DMS79 treated with DMSO at 0.1 percent for 48 hours (cell line): ENCODE results near the gene FILIP1.
"Not testable (repeated sequence)": the region's sequence is repeated elsewhere in the genome, so short reads cannot be mapped to it uniquely, and the experiment has no call there.

Experiments used
- DNase-seq: peaks from one replicate; lab custom pipeline; 2025; lab: John Stamatoyannopoulos, UW

Gene FILIP1

GRCh38 chr6:75419980-75420379 lies 73.6 kb downstream of the FILIP1 start:
- DNase-seq = no peak

DNA sequence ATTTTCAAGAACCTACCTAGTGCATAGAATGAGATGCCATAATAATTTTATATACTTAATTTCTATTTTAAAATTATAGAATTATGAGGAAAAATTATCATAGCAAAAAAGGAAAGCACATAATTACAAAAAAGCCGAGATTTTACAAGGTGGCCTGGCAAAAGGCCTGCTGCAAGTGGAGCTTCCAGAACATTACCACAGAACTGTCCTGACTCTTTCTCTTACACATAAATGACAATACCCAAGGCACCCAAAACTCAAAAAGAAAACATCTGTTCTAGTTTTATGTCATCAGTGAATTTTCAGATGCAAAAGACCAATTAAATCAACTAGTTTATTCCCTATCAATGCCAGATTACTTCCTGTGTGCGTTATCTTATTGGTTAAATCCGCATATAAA lies 74.2 kb downstream of the FILIP1 start:
- no peak for DNase-seq

DNA sequence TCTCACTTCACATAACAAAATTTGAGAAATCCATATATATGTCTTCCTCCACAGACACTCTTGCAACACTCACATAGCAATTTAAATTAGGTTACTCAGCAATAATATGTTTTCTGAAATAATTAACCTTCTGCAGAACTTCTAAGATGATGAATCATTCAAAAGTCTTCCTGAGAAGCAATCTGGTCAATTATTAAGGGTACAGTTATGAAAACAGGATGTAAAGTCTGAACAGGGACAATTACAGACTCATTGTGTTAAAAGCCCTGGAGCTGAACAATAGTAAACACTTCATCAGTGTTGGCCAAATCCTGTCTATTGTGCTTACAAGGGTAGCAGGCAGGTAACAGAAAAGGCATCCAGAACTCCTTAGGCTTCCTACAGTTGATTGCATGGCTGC lies 75.4 kb downstream of the FILIP1 start:
- no peak for DNase-seq

DNA sequence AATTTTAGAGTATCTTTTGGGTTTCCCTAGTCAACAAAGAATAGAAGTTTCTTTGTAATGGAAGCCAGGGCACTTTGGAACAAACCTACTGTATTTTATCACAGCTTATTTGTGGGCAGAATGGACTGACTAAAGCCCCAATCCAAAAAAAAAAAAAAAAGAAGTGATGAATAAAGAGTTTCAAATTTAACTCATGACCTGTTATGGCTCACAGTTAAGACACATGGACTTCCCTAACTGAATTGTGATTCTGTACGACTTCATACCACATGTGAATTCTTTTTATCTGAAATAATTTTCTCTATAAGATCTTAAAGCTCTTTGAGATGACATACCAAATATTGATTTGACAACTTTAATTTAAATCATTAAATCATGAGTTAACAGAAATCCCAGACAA lies 77.2 kb downstream of the FILIP1 start:
- DNase-seq = no peak

DNA sequence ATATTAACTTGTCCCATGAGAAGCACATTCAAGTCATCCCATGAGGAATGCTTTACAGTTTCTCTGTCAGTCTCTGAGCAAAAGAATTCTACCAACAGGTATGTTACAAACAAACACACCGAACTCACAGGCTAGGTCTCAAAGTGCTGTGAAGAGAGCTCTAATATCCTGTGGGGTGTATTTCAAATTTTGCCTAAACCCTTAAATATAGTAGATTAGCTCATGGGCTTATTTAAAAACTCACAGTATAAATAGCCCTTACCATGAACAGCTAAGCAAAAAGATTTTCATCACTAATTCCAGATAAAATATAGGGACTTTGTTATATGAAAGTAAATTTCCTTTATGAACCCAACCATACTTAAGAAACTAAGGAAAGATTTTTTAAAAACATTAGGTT lies 77.8 kb downstream of the FILIP1 start:
- no peak for DNase-seq

DNA sequence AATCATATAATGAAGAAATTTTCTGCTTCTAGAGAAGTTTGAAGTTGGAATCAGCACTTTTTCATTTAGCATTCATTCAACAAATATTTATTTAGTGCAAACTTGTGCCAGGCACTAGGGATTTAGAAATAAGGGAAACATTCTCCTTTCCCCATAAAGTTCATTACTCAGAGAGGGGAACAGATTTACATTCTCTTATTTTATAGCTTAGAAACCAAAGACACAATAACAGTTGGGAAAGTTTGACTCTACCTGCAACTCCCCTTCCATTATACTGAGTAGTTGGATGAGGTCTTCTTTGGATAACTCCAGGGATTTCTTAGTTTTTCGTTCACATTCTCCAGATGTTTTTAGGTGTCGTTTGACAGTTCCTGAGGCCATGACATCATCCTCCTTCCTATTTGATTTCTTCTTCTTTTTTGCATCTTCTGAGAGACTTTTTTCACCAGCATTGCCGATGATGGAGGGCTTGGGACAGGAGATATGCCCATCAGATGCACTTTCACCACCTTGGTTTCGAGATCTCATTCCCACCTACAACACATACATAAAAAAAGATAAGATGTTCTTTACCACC lies 79.1 kb downstream of the FILIP1 start:
- DNase-seq = no peak

GRCh38 chr6:75412969-75413662 lies 80.5 kb downstream of the FILIP1 start:
- DNase-seq = no peak

DNA sequence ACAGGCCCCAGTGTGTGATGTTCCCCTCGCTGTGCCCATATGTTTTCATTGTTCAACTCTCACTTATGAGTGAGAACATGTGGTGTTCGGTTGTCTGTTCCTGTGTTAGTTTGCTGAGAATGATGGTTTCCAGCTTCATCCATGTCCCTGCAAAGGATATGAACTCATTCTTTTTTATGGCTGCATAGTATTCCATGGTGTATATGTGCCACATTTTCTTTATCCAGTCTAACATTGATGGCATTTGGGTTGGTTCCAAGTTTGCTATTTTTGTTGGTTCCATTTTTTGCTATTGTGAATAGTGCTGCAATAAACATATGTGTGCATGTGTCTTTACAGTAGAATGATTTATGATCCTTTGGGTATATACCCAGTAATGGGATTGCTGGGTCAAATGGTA lies 83.0 kb downstream of the FILIP1 start:
- DNase-seq = not testable (repeated sequence)

GRCh38 chr6:75409928-75410327 lies 83.7 kb downstream of the FILIP1 start:
- no peak for DNase-seq

DNA sequence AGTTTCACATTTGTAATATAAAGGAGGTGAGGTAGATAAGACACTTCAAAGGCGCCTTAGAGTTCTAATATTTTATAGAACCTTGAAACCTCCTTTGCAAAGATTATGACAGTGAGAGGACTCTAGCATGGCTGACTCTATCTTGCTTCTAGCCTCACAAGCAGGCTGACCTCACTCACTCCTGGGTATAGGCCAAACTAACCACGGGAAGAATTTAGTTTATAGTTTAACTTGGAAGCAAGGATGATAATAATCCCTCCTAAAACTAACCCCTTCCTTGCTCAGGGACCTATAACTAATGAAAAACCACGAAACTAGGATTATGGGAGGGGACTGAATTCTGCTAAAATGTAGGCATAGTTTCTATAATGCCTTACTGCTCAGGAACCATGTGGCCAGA lies 84.3 kb downstream of the FILIP1 start:
- no peak for DNase-seq

DNA sequence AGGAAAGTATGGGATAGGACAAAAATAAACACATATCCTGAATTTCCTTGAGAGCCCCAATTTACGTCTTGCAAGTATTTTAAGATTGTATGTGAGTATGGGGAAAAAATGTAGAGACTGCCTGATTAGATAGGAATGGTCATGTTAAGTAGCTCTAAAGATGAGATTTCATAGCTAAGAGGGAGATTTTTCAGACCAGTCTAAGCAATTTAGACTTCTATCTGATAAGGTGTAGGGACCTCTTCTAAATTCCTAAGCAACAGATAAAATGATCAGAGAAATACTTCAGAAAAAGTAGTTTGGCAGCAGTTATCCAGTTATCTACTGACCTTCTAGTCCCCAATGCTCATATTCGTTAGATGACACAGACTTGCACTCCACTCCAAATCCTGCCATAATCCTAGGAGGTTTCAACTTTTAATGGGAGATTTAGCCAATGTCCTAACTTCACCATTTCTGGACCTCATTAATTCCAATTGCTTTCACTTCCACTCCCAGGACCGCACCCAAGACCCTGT lies 90.0 kb downstream of the FILIP1 start:
- DNase-seq = no peak

DNA sequence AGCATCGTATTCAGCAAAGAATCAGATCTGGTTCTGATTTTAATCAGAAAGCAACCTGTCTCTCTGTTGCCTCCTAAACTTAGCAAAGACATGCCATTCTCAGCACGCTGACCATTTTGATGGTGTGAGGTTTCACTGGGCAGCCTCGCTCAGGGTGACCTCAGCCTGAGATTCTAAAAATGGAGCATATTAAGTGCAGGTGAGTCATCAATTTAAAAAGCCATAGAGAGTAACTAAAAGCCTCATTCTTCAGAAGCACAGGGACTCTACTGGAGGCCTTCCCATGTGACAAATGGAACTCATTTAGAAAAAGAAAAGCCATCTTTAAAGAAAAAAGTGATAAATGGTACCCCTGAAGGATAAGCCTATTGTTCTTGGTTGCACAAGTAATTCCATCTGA lies 91.3 kb downstream of the FILIP1 start:
- DNase-seq = no peak

DNA sequence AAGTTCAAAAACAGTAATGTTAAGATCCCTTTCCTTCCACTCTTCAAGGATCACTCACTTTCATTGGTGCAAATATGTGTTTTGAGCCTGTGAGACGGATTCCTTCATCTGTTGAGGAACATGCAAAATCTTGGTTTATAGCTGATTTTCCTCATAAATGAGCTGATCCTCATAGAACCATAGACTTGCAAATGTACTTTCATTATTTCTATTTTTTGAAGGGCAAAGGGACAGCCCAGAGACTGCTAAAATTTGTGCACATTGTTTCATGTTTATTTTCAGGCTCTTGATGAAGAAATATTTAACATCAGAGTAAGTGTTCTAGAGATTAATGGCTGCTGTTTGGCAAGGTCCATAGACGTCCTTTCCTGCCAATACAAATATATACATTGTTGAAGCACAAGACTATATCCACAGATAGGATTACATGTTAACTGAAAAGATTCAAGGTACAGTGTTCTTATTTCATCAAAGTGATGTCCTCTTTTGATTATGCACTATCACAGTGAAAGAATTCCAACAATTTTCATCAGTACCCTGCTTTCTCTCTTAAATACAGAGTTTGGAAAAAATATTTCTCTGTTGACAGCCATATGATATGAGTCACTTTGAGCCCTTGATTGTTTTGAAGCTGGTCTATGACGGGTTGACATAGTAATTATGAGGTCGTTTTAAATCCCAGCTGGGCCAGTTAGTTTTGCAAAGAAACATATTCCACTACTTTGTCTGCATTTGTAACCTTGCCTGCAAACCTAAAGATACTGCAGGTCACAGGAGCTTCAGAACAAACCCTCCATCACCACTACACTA lies 95.7 kb downstream of the FILIP1 start:
- DNase-seq = no peak

DNA sequence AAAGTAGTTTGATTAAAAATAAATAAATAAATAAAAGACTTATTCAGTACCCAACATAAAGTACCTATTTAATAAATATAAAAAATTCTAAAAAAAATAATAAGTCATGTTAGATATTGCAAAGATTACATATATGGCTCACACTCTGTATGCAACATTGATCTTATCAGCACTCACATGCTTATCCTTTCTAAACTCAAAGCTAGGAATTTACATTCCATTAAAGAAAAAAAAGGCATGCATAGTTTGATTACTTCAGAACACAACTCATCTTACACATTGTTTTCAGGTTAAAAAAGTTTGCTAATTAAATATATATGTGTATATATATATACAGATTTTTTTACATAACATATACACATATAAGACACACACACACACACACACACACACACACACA lies 96.4 kb downstream of the FILIP1 start:
- DNase-seq = no peak

DNA sequence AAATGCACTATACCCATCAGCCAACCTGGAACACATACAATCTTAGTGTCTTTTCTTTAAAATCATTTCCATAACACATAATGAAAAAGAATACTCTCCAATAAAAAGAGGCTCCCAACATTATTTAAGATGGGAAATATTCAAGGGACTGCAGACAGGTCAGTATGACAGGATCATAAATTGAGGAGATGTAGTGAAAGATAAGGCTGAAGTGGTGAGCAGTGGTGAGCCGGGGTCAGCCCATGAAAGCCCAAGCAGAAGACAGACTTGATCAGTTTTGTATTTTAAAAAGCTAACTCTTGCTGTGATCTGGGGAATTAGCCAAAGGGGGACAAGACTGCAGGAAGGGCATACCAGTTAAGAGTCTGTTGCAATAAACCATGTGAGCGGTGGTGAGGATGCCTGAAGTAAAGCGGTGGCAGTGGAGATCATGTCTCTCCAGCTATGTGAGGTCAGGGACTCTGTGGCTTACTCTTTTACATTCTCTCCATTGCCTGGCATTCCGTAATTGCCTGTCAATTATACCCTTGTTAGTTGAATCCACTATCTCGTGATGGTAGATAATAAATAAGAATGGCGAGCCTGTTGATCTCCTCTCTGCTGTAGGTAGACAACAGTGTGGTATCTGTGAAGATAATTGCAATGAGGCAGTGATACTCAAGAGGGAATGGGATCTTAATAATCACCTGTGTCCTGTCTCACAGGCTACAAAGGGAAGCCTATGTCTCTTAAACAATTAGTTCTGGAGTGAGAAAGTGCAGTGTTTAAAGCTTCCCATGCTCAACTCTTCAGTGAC lies 97.4 kb downstream of the FILIP1 start:
- no peak for DNase-seq

DNA sequence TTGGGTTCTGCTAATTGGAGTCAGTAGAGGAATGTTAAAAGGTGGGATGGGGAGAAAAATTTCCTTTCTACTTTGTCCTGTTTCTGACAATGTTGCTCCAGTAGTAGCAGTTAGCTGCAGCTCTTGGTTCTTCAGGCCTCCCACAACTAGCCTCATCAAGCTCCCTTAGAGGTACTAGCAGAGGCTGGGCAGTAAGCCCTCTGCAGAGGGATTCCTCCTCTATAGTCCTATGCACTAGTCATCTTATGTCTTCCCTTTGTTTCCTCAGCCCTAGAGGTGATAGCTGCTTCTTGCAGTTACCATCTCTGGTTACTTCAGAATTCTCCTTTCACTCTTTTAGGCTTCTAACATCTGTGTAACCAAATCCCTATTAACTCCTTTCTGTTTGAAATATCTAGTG lies 99.8 kb downstream of the FILIP1 start:
- no peak for DNase-seq

- no peak for DNase-seq
Measured at GRCh38 chr6:75391276-75391675, 102.3 kb downstream of the FILIP1 start.

GRCh38 chr6:75386050-75386770 lies 107.4 kb downstream of the FILIP1 start:
- no peak for DNase-seq

GRCh38 chr6:75384116-75384515 lies 109.5 kb downstream of the FILIP1 start:
- DNase-seq = no peak

DNA sequence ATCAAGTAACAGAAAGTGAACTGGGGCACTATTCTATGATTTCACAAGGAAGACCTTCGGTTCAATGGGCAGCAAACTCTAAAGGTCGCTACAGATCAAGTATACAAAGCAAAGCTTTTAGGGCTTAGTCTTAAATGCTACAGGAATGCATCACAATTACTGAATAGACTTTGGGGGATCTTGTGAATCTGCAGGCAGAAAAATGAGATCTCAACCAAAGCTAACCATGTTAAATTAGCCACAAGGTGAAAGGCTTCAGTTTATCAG lies 111.0 kb downstream of the FILIP1 start:
- DNase-seq = no peak

DNA sequence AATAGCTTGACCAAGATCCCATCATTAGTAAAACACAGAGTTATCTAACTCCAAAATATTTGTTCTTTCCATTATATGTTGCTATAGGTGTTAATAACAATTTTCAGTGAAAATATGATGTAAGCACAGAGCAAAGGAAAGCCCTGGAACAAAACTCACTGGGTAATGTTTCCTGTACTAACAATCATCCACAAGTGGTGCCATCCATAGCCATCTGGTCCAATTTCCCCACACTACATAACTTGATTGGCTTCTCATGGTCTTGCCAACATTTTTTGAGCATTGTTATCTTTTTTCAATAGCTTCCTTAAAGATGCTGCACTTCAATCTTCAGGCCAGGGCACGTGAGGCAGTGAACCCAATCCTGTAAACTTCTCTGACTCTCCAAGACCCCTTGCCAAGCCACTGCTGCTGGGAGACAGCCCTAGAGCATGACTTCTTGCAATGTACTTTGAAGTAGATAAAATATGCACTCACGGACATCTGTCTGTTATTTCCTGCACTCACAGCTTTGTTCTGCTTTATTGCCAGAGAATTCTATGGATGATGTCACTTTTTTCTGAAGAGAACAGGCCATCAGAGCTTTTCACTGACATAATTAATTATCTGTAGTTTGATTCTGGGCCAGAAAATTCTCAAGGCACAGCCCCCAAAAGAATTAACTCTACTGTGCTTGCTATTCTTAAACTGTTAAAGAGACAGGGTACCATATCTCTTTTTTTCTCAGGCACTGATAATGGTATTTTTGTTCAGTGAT lies 111.5 kb downstream of the FILIP1 start:
- no peak for DNase-seq
